NCI-H2081 treated with DMSO at 0.1 percent for 48 hours (cell line): ENCODE data around the gene ITGB3.

ENCODE experiments used
- DNase-seq: peaks from one replicate; lab custom pipeline; 2025; lab: John Stamatoyannopoulos, UW

Gene ITGB3

GRCh38 chr17:47299239-47299910, 45.7 kb downstream of the ITGB3 start:
- no peak for DNase-seq

DNA sequence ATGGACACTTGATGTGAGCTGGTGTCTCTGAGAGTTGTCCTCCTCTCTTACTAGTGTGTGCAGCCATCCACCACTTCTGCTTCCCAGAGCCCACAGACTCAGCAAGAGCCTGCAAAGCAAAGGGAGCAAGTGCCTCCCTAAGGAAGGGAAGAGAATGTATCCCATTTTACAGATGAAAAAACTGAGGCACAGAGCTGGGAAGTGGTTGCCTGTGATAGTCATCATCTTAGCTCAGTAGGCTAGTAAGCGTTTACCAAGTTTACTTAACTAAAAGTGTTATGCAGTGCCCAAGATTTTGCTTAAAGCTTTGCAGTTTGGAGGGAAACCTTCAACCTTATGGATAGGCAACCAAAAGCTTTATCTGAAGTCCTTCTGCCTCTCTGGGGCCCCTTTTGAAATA, 47.1 kb downstream of the ITGB3 start:
- no peak for DNase-seq

DNA sequence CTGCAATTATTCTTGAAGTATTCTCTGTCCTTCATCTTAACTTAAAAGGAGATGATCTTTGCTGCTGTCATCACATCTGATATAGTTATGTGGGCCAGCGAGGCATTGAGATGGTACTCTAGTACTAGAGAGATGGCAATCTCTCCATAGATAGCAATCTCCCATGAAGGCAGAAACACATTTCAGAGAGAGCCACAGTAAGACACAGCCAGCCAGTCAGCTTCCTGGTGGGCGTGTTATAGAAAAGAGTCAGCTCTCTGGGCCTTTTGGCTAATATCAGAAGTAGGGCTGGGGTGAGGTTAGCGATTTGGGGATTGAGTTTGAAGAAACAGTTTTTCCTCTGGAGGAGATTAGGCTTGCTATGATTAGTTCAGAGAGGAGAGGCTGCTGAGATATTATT, 47.5 kb downstream of the ITGB3 start:
- DNase-seq = no peak

DNA sequence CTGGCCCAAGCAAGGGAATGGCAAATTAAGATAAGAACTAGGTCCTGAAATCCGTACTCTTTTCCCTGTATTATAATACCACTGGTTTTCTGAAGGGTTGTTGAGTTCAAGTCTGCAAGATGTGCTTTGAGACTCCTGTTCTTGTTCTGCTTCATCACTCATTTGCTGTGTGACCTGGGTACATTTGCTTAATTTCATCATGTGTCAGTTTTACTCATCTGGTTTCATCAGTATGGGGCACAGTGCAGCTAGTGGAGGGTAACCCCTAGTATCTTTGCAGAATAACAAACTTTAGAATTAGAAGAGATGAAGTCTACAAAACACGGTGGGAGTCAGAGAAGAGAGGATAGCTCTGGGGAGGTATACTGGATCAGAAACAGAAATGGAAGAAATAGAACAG, 48.2 kb downstream of the ITGB3 start:
- DNase-seq = no peak

- DNase-seq = no peak
These were observed 50.6 kb downstream of the ITGB3 start for GRCh38 chr17:47304186-47304585.

GRCh38 chr17:47305302-47305923, 51.8 kb downstream of the ITGB3 start:
- no peak for DNase-seq

- DNase-seq = no peak
These were observed 56.6 kb downstream of the ITGB3 start for GRCh38 chr17:47310186-47310733.

GRCh38 chr17:47311420-47311819, 57.8 kb downstream of the ITGB3 start:
- no peak for DNase-seq

DNA sequence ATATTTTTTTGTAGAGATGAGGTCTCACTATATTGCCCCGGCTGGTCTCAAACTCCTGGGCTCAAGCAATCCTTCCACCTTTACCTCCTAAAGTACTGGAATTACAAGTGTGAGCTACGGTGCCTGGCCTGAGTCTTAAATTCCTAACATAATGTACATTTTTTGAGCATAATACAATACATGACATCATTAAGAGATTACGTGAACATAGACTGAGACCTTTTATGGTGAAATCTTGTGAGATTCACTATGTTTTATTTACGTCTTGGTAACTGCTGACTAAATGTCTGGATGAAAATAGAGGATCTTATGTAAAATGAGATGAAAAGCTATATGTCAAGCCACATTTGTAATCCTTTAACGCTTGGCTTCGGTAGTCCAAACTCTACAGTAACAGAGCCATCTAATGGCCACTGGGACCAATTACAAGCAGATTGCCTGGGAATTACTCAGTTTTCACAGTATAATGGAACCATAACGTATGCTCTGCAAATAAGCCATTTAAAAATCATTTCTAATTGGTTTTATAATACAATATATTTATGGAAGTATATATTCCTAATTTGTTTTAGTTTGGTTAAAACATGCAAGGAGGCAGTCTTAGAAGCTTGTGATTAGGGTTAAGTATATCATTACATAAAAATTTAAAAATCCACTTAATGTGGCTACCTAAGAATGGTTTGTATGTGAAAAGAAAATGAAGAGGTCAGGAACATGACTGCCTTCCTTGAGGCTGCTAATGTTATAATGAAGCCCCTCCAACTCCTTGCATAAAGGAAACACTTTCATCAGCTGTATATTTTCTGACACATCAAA, 62.0 kb downstream of the ITGB3 start:
- DNase-seq = peak; percentile 45

DNA sequence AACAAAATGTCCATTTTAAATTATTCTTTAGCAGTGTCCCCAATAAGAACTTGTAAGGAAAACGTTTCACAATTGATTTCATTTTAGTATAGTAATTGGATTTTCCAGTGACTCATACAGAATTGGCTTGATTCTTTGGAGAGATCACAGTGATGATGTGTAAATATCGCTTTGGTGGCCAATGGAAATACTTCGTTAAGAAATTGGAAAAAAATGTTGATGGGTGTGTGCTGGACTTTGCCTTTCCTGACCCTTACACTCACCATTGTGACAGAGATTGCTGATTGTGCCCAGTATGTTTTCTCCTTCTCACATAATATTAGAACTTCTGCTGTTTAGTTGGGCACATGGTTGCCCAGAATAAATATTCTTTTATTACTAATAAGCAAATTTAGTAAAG, 62.7 kb downstream of the ITGB3 start:
- DNase-seq = no peak

GRCh38 chr17:47317119-47317518, 63.5 kb downstream of the ITGB3 start:
- no peak for DNase-seq

DNA sequence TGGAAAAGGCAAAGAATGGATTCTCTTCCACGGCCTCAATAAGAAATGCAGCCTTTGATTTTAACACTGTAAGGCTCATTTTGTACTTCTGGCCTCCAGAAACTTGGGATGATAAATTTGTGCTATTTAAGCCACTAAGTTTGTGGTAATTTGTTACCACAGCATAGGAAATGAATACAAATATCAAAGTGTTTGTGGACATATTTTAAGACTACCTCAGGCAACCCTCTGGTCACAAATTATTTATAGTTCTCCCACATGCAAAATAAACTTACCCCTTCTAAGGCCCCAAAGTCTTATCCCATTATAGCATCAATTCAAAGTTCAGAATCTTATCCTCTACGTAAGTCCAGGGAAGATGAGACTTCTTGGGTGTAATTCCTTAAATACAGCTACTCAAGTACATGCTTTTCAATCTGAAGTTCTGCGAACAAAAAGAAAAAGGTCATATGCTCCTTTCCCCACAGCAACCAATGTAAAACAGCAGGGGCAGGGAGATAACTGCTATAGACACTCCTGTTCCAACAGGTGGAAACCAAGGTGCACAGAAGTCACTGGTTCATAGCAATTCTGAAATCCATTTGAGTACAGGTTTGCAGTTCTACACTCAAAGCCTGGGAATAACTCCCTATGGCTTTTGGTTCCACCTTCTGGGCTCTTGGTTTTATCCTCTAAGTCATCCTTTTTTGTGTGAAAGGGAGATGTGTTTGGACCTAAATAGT, 64.7 kb downstream of the ITGB3 start:
- DNase-seq = no peak

DNA sequence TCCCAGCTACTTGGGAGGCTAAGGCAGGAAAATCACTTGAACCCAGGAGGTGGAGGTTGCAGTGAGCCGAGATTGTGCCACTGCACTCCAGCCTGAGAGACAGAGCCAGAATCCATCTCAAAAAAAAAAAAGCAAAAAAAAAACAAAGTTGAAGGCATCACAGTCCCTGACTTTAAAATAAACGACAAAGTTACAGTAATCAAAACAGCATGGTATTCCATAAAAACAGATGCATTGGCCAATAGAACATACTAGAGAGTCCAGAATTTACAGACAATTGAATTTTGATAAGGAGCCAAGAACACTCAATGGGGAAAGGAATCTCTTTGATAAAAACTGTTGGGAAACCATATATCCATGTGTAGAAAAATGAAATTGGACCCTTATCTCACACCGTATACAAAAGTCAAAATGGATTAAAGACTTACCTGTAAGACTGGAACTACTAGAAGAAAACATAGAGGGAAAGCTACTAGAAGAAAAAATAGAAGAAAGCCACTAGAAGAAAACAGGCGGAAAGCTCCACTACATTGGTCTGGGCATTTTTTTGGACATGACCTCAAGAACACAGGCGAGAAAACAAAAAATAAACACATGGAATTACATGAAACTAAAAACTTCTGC, 67.4 kb downstream of the ITGB3 start:
- no peak for DNase-seq

DNA sequence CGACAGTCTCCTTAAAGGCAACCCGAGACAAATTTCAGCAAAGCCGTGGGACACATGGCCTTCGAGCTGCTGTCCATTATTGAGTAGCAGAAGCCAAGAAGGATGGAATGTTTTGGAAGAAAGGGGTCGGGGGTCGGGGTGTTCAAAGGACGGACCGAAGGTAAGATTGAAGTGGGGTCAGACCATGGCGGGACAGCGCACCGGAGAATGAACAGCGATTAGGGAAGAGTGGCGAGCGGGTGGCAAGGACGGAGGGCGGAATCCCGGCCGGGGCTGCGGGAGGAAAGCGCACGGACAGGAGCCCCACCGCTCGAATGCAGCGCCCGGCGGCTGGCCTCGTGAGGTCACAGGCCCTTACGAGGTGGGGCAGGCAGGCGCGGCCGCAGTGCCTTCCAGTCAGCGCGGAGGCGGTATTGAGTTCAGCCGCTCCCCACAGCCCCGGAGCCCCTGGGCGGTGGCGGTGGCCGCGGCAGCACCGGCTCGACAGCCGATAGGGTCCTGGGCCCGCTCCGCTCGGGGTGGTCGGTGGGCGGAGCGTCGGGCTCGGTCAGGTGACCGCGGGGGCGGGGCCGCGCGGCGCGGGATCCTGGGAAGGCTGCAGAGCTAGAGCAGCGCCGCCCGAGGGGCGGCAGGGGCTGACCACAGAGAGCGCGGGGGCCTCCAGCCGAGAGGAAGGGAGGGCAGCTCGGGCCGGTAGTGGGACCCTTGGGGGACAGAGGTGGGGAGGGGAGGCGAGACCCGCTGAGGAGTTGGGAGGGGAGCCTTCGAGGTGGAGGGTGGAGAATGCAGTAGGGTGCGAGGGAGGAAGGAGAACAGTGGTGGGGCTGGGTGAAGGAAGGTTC, 70.0 kb downstream of the ITGB3 start, which contains the start of gene EFCAB13:
EFCAB13 (plus strand) TSS at position 574 of the 842 bp plus-strand sequence. CDS start 4,399 bp downstream, outside the sequence.
- peak; percentile 27 for DNase-seq

- DNase-seq = no peak
These were observed 70.8 kb downstream of the ITGB3 start for GRCh38 chr17:47324224-47325020.

- no peak for DNase-seq
These were observed 71.5 kb downstream of the ITGB3 start for GRCh38 chr17:47325176-47325575.

DNA sequence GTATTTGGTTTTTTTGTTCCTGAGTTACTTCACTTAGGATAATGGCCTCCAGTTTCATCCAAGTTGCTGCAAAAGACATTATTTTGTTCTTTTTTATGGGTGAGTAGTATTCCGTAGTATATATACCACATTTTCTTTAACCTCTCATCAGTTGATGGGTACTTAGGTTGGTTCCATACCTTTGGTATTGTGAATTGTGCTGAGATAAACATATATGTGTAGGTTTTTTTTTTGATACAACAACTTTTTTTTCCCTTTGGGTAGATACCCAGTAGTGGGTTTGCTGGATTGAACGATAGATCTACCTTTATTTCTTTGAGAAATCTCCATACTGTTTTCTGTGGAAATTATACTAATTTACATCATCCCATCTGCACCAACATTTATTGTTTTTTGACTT, 76.9 kb downstream of the ITGB3 start:
- no peak for DNase-seq

- no peak for DNase-seq
These were observed 78.7 kb downstream of the ITGB3 start for GRCh38 chr17:47332287-47332686.

DNA sequence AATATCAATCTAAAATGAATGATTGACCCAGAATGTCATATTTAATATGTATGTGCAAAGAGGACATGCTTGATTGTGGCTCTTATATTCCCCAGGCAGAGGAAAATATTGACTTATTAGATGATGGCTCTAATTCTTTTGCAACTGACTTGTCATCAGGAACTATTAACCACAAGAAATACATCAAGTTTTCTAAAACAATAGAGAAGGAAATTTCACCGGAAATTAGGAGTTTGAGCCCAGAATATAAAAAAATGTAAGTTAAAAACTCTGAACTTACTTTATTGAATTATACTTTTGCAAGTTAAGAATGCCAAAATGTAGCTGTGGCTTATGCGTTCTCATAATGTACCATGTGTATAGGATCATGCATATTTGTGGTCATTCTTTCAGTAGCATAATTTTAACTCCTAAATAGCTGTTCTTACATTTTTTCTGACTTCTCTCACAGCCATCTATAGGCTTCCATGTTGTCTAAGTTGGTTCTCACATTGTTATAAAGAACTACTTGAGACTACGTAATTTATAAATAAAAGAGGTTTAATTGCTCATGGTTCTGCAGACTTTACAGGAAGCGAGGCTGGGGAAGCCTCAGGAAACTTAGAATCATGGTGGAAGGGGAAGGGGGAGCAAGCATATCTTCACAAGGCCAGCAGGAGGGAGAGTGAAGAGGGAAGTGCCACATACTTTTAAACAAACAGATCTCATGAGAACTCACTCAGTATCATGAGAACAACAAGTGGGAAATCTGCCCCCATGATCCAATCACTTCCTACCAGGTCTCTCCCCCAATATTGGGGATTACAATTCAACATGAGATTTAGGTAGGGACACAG, 81.7 kb downstream of the ITGB3 start:
- no peak for DNase-seq
